HG03159 (cell line): ENCODE results near the gene WNT11.
"Not testable (repeated sequence)": the region's sequence is repeated elsewhere in the genome, so short reads cannot be mapped to it uniquely, and the experiment has no call there.

Experiments
- ATAC-seq: cut with Tn5 transposase; IDR thresholded peaks from one replicate; pipeline ENCODE4 v1.9.1; 2021; ENCODE audit warnings: mild to moderate bottlenecking, moderate library complexity; ENCODE audit not compliant: unreplicated experiment

Gene WNT11

DNA sequence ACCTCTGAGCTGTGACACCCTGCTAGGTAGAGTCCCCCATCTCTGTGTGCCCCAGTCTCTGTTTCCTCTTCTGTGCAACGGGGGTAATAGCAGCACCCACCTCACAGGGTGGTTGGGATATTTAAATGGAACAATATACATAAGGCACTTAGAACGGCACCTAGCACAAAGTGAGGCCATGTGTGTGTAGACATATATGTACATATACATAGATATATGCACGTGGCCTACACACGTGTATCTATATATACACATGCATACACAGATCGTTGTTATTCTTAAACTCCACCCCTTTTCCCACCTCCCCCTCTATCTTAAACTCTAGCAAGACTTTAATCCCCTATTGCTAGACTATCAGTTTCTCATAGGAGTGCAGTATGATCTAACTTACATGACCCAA lies 2.4 kb downstream of the WNT11 start:
- no peak for ATAC-seq

DNA sequence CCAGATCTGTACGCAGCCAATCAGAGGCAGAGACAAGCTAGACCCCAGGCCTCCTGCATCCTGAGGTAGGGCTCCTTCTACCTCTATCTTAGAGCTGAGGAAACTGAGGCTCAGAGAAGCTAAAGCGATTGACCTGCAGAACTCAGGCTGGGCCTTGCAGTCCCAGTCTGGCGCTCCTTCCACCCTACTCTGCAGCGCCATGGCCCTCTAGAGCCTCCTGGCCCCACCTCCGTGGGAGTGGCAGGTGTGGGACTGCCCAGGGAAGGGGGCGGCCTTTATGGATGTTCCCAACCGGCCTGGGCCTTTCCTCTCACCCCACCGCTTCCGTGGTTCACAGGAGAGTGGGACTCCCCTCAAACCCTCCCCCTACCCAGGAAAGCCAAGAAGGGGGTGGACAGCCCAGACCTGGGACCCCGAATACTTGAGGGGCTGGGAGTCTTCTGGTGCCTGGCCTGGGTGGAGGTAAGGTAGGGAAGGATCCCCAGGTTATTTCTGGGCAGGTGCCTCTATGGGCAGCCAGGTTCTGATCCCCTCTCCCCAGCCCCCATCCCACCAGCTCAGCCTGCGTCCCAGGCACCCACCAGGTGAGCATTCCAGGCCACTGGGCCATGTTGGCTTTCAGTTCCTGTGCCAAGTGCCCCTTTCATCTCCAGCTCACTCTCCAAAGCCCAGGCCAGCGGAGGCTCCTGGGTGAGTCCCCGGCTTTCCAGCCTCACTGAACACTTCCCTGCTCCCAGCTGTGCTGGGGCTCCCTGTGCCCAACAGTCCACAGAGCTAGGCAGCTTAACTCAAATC lies 3.0 kb downstream of the WNT11 start:
- no peak for ATAC-seq

DNA sequence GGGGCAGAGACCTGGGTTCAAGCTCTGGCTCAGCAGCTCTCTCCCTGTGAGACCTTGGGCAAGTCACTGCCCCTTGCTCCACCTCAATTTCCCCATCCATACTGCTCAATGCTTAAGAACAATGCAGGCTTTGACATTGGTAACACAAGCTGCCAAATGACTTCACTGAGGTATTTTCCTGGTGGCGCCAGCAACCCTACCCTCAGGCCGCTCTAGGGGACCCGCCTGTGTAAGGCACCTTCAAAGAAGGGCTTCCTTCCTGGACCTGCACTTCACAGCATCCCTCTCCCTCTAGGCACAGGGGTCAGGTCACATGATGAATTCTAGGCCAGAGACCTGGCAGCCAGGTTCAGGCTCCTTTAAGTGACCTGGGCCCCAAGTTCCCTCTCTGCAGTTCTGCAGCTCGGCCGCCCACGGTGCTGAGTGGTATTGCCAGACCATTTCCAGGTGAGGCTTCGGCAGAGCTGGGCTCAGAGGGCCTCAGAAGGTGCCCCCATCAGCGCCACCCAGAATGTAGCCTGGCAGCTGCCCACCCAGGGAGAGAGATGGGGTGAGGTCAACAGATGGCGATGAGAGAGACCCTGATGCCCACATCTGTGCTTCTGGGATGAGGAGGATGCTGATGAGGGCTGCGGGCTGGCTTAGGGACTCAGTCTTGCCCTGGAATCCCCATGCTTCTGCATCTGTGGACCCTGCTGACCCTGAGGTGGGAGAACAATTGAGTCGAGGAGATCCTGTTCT lies 4.5 kb downstream of the WNT11 start:
- no peak for ATAC-seq

DNA sequence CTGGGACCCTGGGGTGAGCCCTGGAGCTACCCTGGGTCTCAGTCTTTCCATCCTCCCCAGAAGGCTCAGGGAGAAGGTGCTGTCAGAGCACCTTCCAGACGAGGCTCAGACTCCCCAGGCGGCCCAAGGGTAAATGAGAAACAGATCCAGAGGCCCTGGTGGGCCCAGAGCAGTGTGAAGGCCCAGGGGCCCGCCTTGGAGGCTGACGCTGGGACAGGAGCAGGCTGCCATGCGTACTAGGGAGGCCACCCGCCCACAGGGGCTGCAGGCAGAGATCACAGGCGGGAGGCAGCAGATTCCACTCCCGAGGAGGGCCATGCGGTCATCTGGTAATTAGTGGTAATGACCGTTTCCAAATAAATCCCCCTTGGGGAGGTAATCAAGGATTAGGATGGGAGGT lies 5.2 kb downstream of the WNT11 start:
- no peak for ATAC-seq

DNA sequence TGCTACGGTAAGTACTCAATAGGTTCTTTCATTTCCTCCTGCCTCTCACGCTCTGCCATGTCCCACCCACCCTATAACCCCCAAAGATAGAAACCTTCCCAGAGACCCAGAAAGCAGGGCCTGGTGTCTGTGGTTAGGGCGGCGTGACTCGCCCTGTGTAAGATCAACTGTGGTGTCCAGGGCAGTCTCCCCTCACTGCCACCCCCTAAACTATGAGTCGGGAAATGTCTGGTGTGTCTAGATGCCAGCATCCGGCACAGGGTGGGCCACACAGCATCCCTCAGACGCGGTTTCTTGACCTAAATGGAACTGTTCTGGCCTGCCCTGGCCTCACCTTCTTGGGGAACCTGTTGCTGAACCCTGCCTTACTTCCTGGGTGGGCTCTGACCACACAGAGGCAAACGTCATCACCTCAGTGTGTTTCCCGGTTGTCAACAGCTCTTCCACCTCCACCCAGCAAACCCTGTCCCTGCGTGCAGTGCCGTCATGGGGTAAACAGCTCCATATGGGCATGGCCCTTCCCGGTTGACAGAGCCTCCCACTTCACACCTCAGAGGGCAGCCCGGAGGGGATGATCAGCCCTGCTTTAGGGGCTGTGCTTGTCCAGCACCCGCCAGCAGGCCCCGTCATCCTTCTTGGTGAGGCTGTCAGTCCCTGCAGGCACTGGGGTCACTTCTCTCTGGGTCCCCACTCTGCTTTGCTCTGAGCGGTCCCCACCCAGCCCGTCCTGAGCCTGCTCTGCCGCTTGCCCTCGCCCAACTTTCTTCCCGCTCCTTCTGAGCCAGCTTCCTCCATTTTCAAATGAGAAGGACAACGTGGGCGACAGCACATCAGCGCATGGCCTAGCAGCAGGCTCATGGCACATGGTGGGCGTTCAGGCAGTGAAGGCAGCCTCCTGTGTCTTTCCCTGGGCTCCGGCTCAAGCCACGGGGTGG lies 6.0 kb downstream of the WNT11 start:
- ATAC-seq = no peak

DNA sequence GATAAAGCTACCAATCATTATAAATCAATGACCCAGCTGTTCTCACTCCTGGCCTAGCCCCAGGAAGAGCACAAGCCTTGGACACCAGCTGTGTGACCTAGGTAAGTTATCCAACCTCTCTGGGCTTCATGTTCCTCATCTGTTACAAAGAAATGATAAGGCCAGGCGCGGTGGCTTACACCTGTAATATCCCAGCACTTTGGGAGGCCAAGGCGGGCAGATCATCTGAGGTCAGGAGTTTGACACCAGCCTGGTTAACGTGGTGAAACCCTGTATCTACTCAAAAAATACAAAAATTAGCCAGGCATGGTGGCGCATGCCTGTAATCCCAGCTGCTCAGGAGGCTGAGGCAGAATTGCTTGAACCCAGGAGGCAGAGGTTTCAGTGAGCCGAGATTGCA lies 7.6 kb downstream of the WNT11 start:
- ATAC-seq = not testable (repeated sequence)

DNA sequence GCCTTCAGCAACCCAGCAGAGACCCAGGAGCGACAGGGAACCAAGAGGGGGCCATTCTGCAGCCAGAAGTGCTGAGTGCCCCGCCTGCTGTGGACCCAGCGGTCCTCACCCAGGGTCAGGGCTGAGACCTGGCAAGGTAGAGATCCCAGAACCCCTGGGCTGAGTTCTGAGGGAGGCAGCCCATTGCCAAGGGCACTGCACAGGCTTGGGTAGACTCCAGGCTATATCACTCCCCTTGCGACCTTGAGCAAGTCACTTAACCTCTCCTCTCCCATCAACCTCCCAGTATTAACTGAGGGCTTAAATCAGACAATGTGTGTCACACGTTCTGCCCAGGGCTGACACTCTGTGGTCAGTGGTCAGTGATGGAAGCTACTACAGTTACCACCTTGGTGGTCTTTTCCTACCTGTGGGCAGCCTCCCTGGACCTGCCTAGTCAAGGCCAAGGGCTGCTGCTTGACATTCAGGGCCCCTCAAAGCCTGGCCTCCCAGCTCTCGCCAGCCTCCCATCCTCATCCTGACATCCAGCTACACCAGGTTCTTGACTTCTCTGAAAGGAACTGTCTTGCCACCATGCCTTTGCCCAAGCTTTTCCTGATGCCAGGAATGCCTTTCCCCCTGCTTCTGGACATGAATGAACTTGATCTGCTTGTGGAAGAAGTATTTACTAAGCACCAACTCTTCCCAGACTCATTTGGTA lies 8.2 kb downstream of the WNT11 start:
- ATAC-seq = no peak

DNA sequence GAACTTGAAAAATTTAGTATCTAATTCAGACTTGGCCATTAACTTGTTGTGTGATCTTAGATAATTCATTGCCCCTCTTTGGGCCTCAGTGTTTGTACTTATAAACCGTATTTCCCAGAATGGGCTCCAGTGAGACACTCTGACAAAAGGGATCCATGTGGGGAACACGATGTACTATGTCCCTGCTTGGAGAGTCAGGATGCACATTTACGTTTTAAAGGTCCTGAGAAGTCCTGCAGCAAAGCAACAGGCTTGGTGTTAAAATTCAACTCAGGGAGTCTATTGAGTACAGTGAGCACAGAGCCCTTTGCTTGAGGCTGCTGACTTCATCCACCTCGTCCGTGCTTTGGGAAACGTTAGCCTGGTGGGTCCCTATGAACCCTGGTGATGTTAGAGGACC lies 9.0 kb downstream of the WNT11 start:
- ATAC-seq = no peak

DNA sequence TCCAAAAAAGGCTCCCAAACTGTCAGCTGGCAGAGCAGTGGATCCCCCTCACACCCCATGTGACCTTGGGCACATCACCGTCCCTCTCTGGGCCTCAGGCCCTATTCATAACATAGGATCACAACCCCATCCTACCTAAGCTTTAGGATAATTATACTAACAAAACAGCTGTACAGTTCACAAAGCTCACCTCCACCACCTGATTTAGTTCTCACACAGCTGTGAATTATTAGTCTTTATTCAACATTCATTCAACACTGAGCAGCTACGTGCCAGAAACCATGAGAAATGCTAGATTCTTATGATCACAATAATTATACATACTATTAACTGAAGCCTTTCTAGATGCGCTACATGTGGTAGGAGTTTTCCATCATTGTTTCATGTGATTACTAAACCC lies 9.5 kb downstream of the WNT11 start:
- ATAC-seq = no peak

DNA sequence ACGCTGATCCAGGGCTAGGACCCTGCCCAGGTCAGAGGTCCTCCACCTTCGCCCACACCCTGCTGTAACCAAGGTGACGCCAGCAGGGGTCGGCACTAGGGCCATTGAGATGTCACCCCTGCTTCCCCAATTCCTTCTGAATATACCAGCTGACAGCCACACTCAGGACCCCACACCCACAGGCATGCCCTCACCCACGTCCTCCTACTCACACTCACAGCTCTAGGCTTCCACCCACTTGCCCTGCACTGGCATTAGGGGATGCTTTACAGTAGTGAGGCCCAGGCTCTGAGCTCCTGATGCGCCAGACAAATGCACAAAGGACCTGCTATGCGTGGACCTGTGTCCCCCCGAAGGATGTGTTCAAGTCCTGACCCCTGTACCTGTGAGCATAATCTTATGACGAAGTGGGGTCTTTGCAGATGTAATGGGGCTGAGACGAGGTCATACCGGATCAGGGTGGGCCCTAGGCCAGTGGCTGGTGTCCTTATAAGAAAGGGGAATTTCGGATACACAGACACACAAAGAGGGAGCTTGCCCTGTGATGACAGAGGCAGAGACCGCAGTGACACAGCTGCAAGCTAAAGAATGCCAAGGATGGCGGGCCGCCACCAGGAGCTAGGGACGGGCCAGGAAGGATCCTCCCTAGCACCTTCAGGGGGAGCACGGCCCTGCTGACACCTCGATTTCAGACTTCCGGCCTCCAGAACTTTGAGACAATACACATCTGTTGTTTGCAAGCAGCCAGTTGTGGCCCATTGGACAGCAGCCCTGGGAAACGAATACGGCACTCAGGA lies 11.2 kb downstream of the WNT11 start:
- no peak for ATAC-seq

DNA sequence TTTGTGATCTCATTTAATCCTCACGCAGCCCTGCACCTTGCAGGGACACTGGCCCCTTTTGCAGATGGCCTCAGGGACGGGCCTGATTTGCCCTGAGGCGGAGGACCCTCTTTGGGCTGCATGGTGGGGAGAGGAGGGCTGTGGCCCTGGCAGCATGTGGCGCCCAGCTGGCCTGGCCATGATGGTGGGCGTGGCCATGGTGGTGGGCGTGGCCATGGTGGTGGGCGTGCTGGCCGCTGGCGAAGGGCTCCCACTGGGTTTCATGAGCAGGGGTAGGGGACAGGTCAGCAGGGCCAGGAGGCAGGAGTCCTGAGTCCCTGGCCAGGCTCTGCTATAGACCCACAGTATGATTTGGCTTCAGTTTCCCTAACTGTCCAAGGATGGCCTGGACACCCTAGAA lies 13.1 kb downstream of the WNT11 start:
- ATAC-seq = no peak

DNA sequence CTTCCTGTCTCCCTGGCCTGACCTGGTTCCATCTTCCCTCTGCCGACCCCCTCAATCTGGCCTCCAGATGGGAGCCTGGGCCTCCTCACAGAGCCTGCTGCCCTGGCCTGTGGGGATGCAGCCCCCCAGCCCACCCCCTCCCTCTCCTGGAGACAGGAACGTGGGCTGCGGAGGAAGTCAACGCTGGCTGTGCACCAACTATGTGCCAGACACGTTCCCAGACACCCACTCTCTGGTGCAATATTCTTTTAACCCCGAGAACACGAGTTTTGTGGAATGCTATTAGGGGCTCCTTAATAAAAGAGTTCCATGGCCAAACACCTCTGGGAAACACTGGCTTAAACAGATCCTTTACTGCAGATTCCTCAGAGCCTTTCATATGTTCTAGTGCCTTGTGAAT lies 15.9 kb downstream of the WNT11 start:
- no peak for ATAC-seq

DNA sequence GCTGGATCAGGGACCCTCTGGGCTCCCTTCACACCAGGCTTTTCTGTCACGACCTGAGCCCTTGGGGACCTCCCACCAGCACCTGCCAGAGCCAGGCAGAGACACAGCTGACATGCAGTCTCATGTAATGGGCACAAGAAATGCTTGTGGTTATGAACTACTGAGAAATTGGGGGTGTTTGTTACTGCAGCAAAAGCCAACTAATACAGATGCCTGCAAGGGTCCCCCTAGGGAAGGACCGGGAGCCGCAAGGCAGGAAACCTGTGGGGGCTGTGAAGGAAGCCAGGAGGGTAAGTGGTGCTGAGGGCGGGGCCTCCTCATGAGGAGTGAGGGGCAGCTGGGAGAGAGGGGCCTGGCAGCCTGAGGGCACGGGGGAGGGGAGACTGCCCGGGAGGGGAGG lies 16.6 kb downstream of the WNT11 start:
- no peak for ATAC-seq

DNA sequence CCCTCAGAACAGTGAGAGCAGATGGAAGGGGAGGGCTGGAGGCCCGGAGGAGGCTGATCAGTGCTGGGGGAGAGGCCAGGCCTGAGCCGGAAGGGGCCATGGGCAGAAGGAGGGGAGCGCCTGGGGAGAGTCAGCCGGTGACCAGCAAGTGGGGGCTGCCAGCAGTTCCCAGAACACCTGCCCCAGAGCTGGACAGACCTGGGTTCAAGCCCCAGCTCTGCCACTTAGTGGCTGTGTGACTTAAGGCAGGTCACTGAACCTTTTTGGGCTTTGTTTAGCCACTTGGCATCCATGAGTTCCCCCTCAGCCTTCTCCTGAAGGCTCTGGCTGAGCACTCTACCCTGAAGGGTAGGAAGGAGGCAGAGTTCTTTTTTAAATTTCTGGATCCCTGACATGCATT lies 17.4 kb downstream of the WNT11 start:
- ATAC-seq = no peak

DNA sequence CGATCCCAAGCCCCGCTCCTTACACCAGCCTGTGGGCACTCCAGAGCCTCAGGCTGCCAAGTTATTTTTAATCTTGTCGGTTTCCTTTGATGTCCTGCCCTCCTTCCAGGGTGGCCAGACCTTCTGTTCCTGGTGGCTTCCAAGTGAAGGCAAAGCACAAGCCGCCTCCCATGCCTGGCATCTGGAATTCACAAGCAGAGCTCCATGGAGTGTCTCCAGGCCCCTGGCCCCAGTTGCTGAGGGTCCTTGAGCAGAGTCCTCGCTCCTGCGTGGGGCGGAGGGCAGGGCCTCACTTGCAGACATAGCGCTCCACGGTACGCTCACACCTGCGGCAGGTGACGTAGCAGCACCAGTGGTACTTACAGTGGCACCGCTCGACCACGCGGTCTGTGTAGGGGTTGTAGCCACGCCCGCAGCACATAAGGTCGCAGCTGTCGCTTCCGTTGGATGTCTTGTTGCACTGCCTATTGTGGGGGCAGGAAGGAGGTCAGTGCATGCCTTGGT lies 19.5 kb downstream of the WNT11 start:
- no peak for ATAC-seq

DNA sequence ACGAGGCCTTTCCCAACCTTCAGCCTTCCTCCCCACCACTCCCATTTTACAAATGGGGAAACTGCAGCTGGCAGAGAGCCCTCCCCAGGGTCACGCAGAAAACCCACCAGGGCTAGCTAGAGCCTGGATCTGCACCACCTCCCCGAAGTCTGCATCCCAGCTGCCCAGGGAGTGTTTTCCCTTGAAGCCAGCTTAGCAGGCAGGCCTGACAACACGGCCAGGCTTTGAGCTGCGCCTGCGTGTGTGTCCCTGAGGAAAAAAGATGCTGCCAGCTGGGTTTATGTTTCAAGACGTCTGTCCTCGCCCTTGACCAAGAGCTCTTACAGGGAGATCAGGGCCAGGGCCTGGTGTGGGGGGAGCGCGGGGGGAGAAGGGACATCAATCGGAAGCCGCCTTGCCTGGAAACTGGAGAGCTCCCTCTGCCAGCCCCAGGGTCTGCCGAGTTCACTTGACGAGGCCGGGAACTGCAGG lies 20.3 kb downstream of the WNT11 start:
- ATAC-seq = no peak

DNA sequence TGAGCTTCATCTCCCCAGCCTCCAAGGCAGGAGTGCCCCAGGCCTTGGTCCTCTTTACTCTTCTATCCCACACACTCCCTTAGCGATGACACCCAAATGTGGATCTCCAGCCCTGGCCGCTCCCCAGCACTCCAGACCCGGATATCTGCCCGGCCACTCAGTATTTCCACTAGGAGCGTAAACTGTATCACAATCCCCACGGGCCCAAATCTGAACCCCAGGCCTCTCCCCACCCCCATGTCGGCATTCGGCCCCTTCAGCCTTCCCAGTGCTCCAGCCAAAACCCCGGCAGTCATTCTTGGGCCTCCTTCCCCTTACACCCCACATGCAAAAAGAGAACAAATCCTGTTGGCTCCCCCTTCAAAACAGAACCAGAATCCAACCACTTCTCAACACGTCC lies 20.8 kb downstream of the WNT11 start:
- no peak for ATAC-seq

DNA sequence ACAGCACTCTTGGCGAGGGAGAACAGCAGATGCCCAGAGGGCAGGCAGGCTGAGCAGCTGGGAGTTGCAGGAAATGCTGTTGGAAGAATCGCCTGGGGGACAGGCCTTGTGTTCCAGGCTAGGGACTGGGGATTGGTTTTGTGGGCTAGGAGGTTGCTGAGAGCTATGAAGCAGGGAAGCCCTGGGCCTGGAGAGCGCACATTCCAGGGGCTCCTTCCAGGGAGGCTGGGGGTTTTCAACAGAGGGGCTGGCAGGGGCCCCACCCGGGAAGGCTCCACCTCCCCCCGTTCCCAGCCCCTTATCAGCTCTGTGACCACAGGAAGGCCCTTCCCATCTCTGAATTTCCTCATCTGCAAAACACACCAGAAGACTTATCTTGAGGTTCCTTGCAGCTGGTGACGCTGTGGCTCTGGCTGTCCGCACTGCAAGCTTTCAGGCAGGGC lies 21.7 kb downstream of the WNT11 start:
- no peak for ATAC-seq

DNA sequence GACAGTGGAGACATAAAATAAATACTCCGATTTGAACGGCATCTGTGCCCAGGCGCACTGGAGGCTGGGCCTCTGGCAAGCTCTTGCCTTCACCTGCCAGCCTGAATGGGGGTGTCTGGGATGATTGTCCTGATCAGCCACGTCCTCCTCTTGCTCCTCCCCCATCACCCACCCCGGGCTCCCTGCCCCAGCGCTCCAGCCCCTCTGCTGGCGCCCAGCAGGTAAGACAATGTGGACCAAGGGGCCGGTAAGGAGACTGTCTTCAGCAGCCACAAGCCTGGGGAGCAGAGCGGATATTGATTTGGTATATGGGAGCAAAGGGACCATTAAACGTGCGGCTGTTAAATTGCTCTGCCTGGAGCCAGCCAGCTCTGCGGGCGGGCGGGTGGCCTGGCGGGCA lies 24.9 kb downstream of the WNT11 start:
- ATAC-seq = no peak

DNA sequence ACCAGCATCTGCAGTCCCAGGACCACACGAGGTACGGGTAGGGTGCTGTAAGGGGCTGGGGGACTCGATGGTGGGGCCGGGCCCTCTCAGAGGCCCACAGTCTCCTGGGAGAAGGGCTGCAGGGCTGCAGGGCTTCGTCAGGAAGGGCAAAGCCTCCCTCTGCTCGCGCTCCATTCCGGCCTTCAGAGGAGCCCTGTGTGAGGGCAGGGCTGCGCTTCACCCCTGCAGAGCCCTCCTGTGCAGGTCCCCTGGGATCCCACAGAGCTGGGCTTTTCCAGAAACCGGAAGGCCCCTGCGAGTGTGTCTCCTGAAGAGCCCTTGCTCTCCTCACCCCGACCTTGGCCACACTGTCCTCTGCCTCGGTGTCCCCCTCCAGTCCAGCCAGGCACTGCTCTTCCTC lies 27.2 kb downstream of the WNT11 start:
- ATAC-seq = no peak
